Left lung (tissue), 10 donors: ENCODE results near the gene JAZF1. TPM values are rescaled to one million over a fixed set of nuclear protein-coding genes. Genes with fewer than 3 reads are reported as not detected.

Experiments
- ATAC-seq: fragments of 200-7000 bp; cut with Tn5 transposase; one replicate; pipeline ENCODE4 v1.9.1; 2020; ENCODE audit warnings: moderate library complexity
- DNase-seq, 4 donors: peaks; one replicate each; pipeline ENCODE4 v3.0.0-alpha.2; 2013 to 2020
- H3K27ac ChIP-seq, 2 donors: fragments of 200-600 bp; sonication (generic) in 1 of 2; one replicate each; pipeline versions ENCODE4 v1.5.0 to v1.8.0; 2020 to 2021
- H3K27me3 ChIP-seq, 2 donors: fragments of 200-600 bp; sonication (generic) in 1 of 2; one replicate each; pipeline versions ENCODE4 v1.5.0 to v1.8.0; 2020 to 2021
- H3K36me3 ChIP-seq, 2 donors: fragments of 200-600 bp; sonication (generic) in 1 of 2; one replicate each; pipeline versions ENCODE4 v1.5.0 to v1.8.0; 2020 to 2021
- H3K4me1 ChIP-seq, 2 donors: fragments of 200-600 bp; one replicate each; pipeline ENCODE4 v1.8.0; 2021
- H3K4me3 ChIP-seq, 2 donors: fragments of 200-600 bp; sonication (generic) in 1 of 2; one replicate each; pipeline versions ENCODE4 v1.5.0 to v1.8.0; 2020 to 2021; ENCODE audit warnings: mild to moderate bottlenecking in 1 of 2
- H3K9me3 ChIP-seq, 2 donors: fragments of 200-600 bp; sonication (generic) in 1 of 2; one replicate each; pipeline versions ENCODE4 v1.5.0 to v1.8.0; 2020 to 2021
- intact Hi-C, 2 donors: fragments of 100-400 bp; cut with DNase I; formaldehyde crosslinking; loops; one replicate each; pipeline versions ENCODE4 v1.11.2 to v1.14.2; 2022
- polyA plus RNA-seq, 6 donors: library from polyadenylated mRNA; unstranded; fragments of 120-200 nt; gene quantifications; one replicate each; pipeline ENCODE4 v1.2.1, GENCODE V29; 2013; ENCODE audit not compliant: insufficient read length in 6 of 6
- total RNA-seq, 2 donors: library from RNA; stranded (reverse); fragmentation: NEBNext Ultra II Directional; extraction: Animal tissue kit (Norgen Biotek cat#: 25700); gene quantifications; one replicate each; pipeline ENCODE4 v1.2.1, GENCODE V29; 2021
- TF ChIP-seq, protein P1 (sequence below), 2 donors: fragments of 200-600 bp; sonication (generic) in 1 of 2; IDR thresholded peaks; one replicate each; pipeline versions ENCODE4 v1.5.0 to v1.8.0; 2021; ENCODE audit warnings: antibody characterized with exemption in 2 of 2
- donor health status: DM: no; HTN: yes; CAD: no.
- donor health status: DM: no; HTN: no; CAD: no.

JAZF1 gene
- total and polyA plus RNA-seq, 8 donors: 11.1 to 18.2 (median 13.8) TPM

DNA sequence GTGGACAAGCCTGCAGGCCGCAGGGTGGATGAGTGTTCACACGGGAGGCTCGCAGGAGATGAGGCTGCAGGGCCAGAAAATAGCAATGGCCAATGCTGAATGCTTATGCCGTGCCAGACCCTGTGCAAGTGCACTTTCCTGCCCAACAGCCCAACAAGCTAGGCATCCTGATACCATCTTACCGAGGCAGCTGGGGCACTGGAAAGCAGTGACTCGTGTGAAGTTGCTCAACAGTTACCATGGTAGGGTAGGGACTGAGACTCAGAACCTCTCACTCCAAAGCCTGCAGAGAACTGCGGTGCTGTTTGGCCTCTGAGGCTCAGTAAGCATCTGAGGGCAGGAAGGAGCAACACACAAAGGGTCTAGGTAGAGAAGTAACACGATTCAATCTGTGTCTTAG is 43.7 kb downstream of the JAZF1 start:
- intact Hi-C loops: no loop called here
- no peaks in the 10 kb centered on the region for H3K36me3 ChIP-seq
- H3K4me3 ChIP-seq: no peak overlapping the region
- TF ChIP-seq, protein P1, sequence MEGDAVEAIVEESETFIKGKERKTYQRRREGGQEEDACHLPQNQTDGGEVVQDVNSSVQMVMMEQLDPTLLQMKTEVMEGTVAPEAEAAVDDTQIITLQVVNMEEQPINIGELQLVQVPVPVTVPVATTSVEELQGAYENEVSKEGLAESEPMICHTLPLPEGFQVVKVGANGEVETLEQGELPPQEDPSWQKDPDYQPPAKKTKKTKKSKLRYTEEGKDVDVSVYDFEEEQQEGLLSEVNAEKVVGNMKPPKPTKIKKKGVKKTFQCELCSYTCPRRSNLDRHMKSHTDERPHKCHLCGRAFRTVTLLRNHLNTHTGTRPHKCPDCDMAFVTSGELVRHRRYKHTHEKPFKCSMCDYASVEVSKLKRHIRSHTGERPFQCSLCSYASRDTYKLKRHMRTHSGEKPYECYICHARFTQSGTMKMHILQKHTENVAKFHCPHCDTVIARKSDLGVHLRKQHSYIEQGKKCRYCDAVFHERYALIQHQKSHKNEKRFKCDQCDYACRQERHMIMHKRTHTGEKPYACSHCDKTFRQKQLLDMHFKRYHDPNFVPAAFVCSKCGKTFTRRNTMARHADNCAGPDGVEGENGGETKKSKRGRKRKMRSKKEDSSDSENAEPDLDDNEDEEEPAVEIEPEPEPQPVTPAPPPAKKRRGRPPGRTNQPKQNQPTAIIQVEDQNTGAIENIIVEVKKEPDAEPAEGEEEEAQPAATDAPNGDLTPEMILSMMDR (IDR thresholded peaks at IDR 0.05): no peak
- peaks cover 0 to 3% of the 10 kb centered on the region in 2 donors for H3K4me1 ChIP-seq
- H3K27me3 ChIP-seq: no peaks in the 10 kb centered on the region
- DNase-seq: no peak
- H3K27ac ChIP-seq: no peak overlapping the region
- ATAC-seq: no peak
- H3K9me3 ChIP-seq: no peaks in the 10 kb centered on the region

DNA sequence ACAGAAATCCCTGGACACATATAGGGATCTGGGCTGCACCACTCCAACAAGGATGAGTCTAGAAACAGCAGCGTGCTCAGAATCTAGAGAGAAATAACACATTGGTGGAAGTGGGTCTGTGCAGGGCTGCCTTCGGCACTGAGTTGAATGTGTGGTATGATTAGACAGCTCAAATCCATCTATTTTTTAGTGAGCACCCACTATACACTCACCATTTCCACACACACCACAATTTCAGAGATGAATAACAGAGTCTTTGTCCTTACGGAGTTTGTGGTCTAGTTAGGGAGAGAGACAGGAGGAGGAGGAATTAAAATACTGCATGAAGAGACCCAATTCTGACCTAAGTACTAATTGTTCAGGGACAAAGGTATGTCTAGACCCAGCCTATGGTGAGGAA is 44.2 kb downstream of the JAZF1 start:
- H3K36me3 ChIP-seq: no peaks in the 10 kb centered on the region
- TF ChIP-seq, protein P1 (IDR thresholded peaks at IDR 0.05): no peak
- H3K4me3 ChIP-seq: no peak overlapping the region
- no peak for ATAC-seq
- H3K27me3 ChIP-seq: no peaks in the 10 kb centered on the region
- H3K4me1 ChIP-seq: peaks cover 0 to 3% of the 10 kb centered on the region in 2 donors
- DNase-seq: no peak
- intact Hi-C loops: no loop called here
- no peaks in the 10 kb centered on the region for H3K9me3 ChIP-seq
- no peak overlapping the region for H3K27ac ChIP-seq

DNA sequence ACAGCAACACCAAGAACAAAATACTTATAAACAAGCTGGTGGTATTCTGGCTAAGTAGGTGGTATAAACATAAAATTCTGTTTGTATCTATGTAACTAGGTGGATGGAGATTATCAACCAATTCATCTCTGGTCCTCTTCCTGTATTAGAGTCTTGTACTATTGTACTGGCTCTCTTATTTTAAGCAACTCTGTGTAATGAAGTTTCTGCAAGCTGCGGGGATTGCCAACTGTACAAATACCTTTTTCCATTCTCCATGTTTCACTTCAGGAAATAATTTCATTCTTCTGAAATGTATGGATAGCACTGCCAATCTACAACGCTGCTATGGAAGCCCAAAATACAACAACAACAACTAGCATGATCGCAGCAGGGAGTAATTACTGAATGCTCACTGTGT is 44.8 kb downstream of the JAZF1 start:
- DNase-seq (no peak), ATAC-seq (no peak)
- H3K9me3 ChIP-seq: no peaks in the 10 kb centered on the region
- H3K36me3 ChIP-seq: no peaks in the 10 kb centered on the region
- intact Hi-C loops: no loop called here
- H3K27me3 ChIP-seq: no peaks in the 10 kb centered on the region
- H3K4me1 ChIP-seq: peaks cover 0 to under 1% of the 10 kb centered on the region in 2 donors
- no peak overlapping the region for H3K27ac ChIP-seq
- TF ChIP-seq, protein P1 (IDR thresholded peaks at IDR 0.05): no peak
- H3K4me3 ChIP-seq: no peak overlapping the region

DNA sequence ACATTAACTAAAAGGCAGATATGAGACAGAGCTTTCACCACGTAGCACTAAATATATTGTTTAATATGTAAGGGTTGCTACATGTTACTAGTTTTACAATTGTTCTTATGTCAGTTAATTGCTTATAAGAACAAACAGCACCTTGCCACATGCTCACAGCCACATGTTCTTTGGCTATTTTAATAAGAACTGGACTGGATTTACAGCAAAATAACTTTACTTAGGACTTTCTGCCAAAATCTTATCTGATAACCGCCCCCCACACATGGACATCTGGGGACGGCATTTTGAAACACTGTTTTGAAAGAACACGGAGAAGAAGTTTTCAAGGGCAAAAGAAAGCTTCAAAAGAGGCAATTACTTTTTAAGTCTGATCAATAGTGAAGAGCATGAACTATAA is 45.3 kb downstream of the JAZF1 start:
- H3K27ac ChIP-seq: no peak overlapping the region
- no peak overlapping the region for H3K4me3 ChIP-seq
- TF ChIP-seq, protein P1 (IDR thresholded peaks at IDR 0.05): no peak
- no peaks in the 10 kb centered on the region for H3K4me1 ChIP-seq
- DNase-seq (peak in 1 of 4 donors; percentile 24), ATAC-seq (no peak)
- no peaks in the 10 kb centered on the region for H3K9me3 ChIP-seq
- no peaks in the 10 kb centered on the region for H3K36me3 ChIP-seq
- intact Hi-C loops: no loop called here
- no peaks in the 10 kb centered on the region for H3K27me3 ChIP-seq

DNA sequence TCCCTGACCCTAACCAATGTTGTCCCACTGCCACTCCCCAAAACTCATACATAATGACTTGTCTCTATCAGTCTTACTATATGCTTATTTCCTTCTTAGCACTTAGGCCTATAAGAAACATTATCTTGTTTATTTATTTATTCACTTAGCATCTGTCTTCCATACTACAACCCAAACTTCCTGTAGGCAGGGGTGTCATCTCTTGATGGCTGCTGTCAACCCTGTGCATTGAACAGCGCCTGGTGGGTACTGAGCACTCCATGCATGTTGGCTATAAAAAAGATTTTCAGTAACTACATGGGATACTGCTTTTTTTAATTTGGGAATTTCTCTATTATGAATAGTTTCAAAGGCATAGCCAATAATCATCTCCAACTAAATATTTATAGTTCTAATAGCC is 46.7 kb downstream of the JAZF1 start:
- DNase-seq (no peak), ATAC-seq (no peak)
- H3K27me3 ChIP-seq: no peaks in the 10 kb centered on the region
- intact Hi-C loops: no loop called here
- H3K4me1 ChIP-seq: peaks cover 0 to under 1% of the 10 kb centered on the region in 2 donors
- no peak overlapping the region for H3K27ac ChIP-seq
- no peaks in the 10 kb centered on the region for H3K36me3 ChIP-seq
- TF ChIP-seq, protein P1 (IDR thresholded peaks at IDR 0.05): no peak
- no peak overlapping the region for H3K4me3 ChIP-seq
- no peaks in the 10 kb centered on the region for H3K9me3 ChIP-seq
